Islet precursor cell (in vitro differentiated cells): ENCODE results near the gene DBH.
A peak's percentile ranks its signal among the peaks of the same experiment; 100 is the strongest.

Source experiments
- DNase-seq: peaks from one replicate; pipeline ENCODE4 v3.0.0-alpha.2; 2018

Gene DBH

GRCh38 chr9:133685653-133686609, 49.8 kb downstream of the DBH start:
- DNase-seq, result no peak

GRCh38 chr9:133686642-133687575, 50.7 kb downstream of the DBH start:
- no peak for DNase-seq

- no peak for DNase-seq
Observed at GRCh38 chr9:133687856-133688761, 51.9 kb downstream of the DBH start.

GRCh38 chr9:133689151-133689763, 53.1 kb downstream of the DBH start:
- no peak for DNase-seq

- DNase-seq, result peak; percentile 94
Observed at GRCh38 chr9:133690081-133690561, 54.0 kb downstream of the DBH start.

GRCh38 chr9:133691191-133691590, 55.0 kb downstream of the DBH start:
- DNase-seq, result no peak

GRCh38 chr9:133691626-133692363, 55.6 kb downstream of the DBH start:
- peak; percentile 90 for DNase-seq

- no peak for DNase-seq
Observed at GRCh38 chr9:133692364-133692985, 56.3 kb downstream of the DBH start.

GRCh38 chr9:133693116-133693515, 57.0 kb downstream of the DBH start:
- no peak for DNase-seq

GRCh38 chr9:133693703-133694529, 57.8 kb downstream of the DBH start:
- DNase-seq, result no peak

- DNase-seq, result no peak
Observed at GRCh38 chr9:133694686-133695085, 58.5 kb downstream of the DBH start.

GRCh38 chr9:133696071-133696472, 59.9 kb downstream of the DBH start:
- no peak for DNase-seq

- DNase-seq, result no peak
Observed at GRCh38 chr9:133699546-133699945, 63.4 kb downstream of the DBH start.

GRCh38 chr9:133700819-133701320, 64.7 kb downstream of the DBH start:
- DNase-seq, result no peak

GRCh38 chr9:133701321-133701980, 65.3 kb downstream of the DBH start:
- no peak for DNase-seq

GRCh38 chr9:133701981-133702797, 66.0 kb downstream of the DBH start:
- no peak for DNase-seq

GRCh38 chr9:133702798-133703590, 66.8 kb downstream of the DBH start:
- DNase-seq, result no peak
